Neural progenitor cell (in vitro differentiated cells): ENCODE results near the gene SPRY1. TPM values are rescaled to one million over a fixed set of nuclear protein-coding genes. Genes with fewer than 3 reads are reported as not detected.

Source experiments
- DNase-seq: peaks from one replicate; pipeline ENCODE4 v3.0.0-alpha.2; 2016; ENCODE audit warnings: low spot score
- H2AFZ ChIP-seq: fragments of 200-600 bp; sonication (generic); replicated peaks from 2 replicates; pipeline ENCODE4 v1.6.1; 2016; ENCODE audit warnings: antibody characterized with exemption
- H3F3A ChIP-seq: fragments of 200-600 bp; sonication (generic); 2 replicates; pipeline ENCODE4 v1.6.1; 2016; ENCODE audit warnings: antibody characterized with exemption, low read depth
- H3K27ac ChIP-seq: fragments of 200-600 bp; sonication (generic); 2 replicates; pipeline ENCODE4 v1.5.1; 2016; ENCODE audit warnings: mild to moderate bottlenecking
- H3K27me3 ChIP-seq: fragments of 200-600 bp; sonication (generic); 2 replicates; pipeline ENCODE4 v1.6.1; 2016; ENCODE audit warnings: mild to moderate bottlenecking, moderate library complexity
- H3K36me3 ChIP-seq: fragments of 200-600 bp; sonication (generic); 2 replicates; pipeline ENCODE4 v1.5.1; 2016
- H3K4me1 ChIP-seq: fragments of 200-600 bp; sonication (generic); 2 replicates; pipeline ENCODE4 v1.6.1; 2016; ENCODE audit warnings: mixed run types
- H3K4me2 ChIP-seq: fragments of 200-600 bp; sonication (generic); 2 replicates; pipeline ENCODE4 v1.6.1; 2016
- H3K4me3 ChIP-seq: fragments of 200-600 bp; sonication (generic); 2 replicates; pipeline ENCODE4 v1.5.1; 2016
- H3K79me2 ChIP-seq: fragments of 200-600 bp; sonication (generic); 2 replicates; pipeline ENCODE4 v1.6.1; 2016; ENCODE audit warnings: low read depth
- H3K9ac ChIP-seq: fragments of 200-600 bp; sonication (generic); 2 replicates; pipeline ENCODE4 v1.6.1; 2016
- H3K9me3 ChIP-seq: fragments of 200-600 bp; sonication (generic); 2 replicates; pipeline ENCODE4 v1.5.1; 2016; ENCODE audit warnings: low read depth
- H4K20me1 ChIP-seq: fragments of 200-600 bp; sonication (generic); 2 replicates; pipeline ENCODE4 v1.6.1; 2016; ENCODE audit warnings: low read depth
- H3K27ac Mint-ChIP-seq: 3 replicates; pipeline ENCODE4 v1.8.0; 2021; ENCODE audit warnings: mixed read lengths
- H3K27me3 Mint-ChIP-seq: 2 replicates; pipeline ENCODE4 v1.8.0; 2022; ENCODE audit warnings: low read depth, mild to moderate bottlenecking, inconsistent platforms, moderate library complexity, mixed read lengths; ENCODE audit not compliant: insufficient read depth
- H3K36me3 Mint-ChIP-seq: 3 replicates; pipeline ENCODE4 v1.8.0; 2021; ENCODE audit warnings: mixed read lengths
- H3K4me1 Mint-ChIP-seq: 3 replicates; pipeline ENCODE4 v1.8.0; 2021; ENCODE audit warnings: mixed read lengths
- H3K4me3 Mint-ChIP-seq: 3 replicates; pipeline ENCODE4 v1.8.0; 2021; ENCODE audit warnings: mild to moderate bottlenecking, moderate library complexity, mixed read lengths
- H3K9me3 Mint-ChIP-seq: 3 replicates; pipeline ENCODE4 v1.8.0; 2020; ENCODE audit warnings: mixed read lengths
- CTCF ChIP-seq: fragments of 200-600 bp; sonication (generic); IDR thresholded peaks from 2 replicates; pipeline ENCODE4 v1.5.1; 2017; ENCODE audit warnings: antibody characterized with exemption, mild to moderate bottlenecking
- EZH2 ChIP-seq: fragments of 200-600 bp; sonication (generic); IDR thresholded peaks from 2 replicates; pipeline ENCODE4 v1.6.1; 2017; ENCODE audit warnings: antibody characterized with exemption, mild to moderate bottlenecking, moderate library complexity
- EZH2phosphoT487 ChIP-seq: fragments of 200-600 bp; sonication (generic); IDR thresholded peaks from 2 replicates; pipeline ENCODE4 v1.6.1; 2017; ENCODE audit warnings: antibody characterized with exemption
- total RNA-seq: library from RNA; depleted of rRNA; stranded (reverse); fragments of >200 nt; gene quantifications from 2 replicates; pipeline ENCODE4 v1.2.3, GENCODE V29; 2015; ENCODE audit warnings: low replicate concordance

Gene SPRY1
- total RNA-seq, 1 donor from 2014 or later: 35.9 TPM

DNA sequence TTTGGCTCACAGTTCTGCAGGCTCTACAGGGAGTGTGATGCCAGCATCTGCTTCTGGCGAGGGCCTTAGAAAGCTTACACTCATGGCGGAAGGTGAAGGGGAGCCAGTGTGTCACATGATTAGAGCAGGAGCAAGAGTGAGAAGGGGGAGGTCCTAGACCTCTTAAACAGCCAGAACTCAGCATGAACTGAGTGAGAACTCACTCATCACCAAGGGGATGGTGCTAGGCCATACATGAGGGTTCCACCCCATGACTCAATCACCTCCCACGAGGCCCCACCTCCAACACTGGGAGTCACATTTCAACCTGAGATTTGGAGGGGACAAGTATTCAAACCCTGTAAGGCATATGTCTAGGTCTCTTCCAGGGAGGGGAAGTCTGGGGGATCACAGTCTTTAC lies 33.4 kb downstream of the SPRY1 start:
- no peak overlapping the region for H3K4me3 ChIP-seq

GRCh38 chr4:123430501-123430900 lies 33.9 kb downstream of the SPRY1 start:
- Histone ChIP-seq H2AFZ (no peak overlapping the region), H3K27ac (no peak overlapping the region), H3K9ac (no peak overlapping the region), H3K79me2 (no peaks in the 10 kb centered on the region), H3K4me1 (no peaks in the 10 kb centered on the region), H3F3A (no peaks in the 10 kb centered on the region), H3K4me3 (no peak overlapping the region), H3K9me3 (peaks cover 7% of the 10 kb centered on the region), H4K20me1 (no peaks in the 10 kb centered on the region), H3K36me3 (no peaks in the 10 kb centered on the region), H3K4me2 (no peak overlapping the region), H3K27me3 (no peaks in the 10 kb centered on the region)
- Mint-ChIP-seq H3K27ac (no peak overlapping the region), H3K36me3 (peaks cover 51% of the 10 kb centered on the region), H3K4me1 (no peaks in the 10 kb centered on the region), H3K9me3 (peaks cover 74% of the 10 kb centered on the region), H3K4me3 (no peak overlapping the region), H3K27me3 (peaks cover 6% of the 10 kb centered on the region)
- TF ChIP-seq EZH2phosphoT487: no peak
- no peak for TF ChIP-seq EZH2
- TF ChIP-seq CTCF: no peak
- no peak for DNase-seq

More for the DNA sequence above, 33.4 kb downstream of the SPRY1 start:
- TF ChIP-seq EZH2: no peak
- TF ChIP-seq CTCF: no peak
- no peak for TF ChIP-seq EZH2phosphoT487
- peaks cover 7% of the 10 kb centered on the region for H3K9me3 ChIP-seq
- peaks cover 54% of the 10 kb centered on the region for H3K36me3 Mint-ChIP-seq
- peaks cover 77% of the 10 kb centered on the region for H3K9me3 Mint-ChIP-seq
- no peak overlapping the region for H3K9ac ChIP-seq
- no peak overlapping the region for H3K4me2 ChIP-seq
- H3K79me2 ChIP-seq: no peaks in the 10 kb centered on the region
- no peak overlapping the region for H3K27ac ChIP-seq
- no peak overlapping the region for H3K27ac Mint-ChIP-seq
- H3K4me3 Mint-ChIP-seq: no peak overlapping the region
- H3K36me3 ChIP-seq: no peaks in the 10 kb centered on the region
- H3K4me1 Mint-ChIP-seq: no peaks in the 10 kb centered on the region
- no peaks in the 10 kb centered on the region for H3F3A ChIP-seq
- no peaks in the 10 kb centered on the region for H3K27me3 ChIP-seq
- DNase-seq: no peak
- H3K27me3 Mint-ChIP-seq: peaks cover 6% of the 10 kb centered on the region
- no peaks in the 10 kb centered on the region for H3K4me1 ChIP-seq
- no peak overlapping the region for H2AFZ ChIP-seq
- H4K20me1 ChIP-seq: no peaks in the 10 kb centered on the region

DNA sequence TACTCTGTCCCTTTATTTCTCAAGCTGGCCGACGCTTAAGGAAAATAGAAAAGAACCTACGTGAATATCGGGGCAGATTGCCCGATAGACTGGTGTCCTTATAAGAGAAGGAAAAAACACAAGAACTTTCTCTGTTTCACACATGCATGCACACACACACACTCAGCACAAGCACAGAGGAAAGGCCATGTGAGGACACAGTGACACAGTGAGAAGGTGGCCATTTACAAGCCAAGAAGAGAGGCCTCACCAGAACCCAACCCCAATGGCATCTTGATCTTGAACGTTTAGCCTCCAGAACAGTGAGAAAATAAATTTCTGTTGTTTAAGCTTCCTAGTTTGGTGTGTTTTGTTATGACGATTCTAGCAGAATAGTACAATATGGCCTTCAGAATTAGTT lies 37.0 kb downstream of the SPRY1 start:
- peaks cover 40% of the 10 kb centered on the region for H3K36me3 Mint-ChIP-seq
- H3K9me3 Mint-ChIP-seq: peaks cover 58% of the 10 kb centered on the region
- no peaks in the 10 kb centered on the region for H3K4me1 Mint-ChIP-seq
- H3K4me2 ChIP-seq: no peak overlapping the region
- H3K4me3 ChIP-seq: no peak overlapping the region
- no peaks in the 10 kb centered on the region for H4K20me1 ChIP-seq
- H3K9me3 ChIP-seq: no peaks in the 10 kb centered on the region
- peak overlapping the region; percentile 39 for H3K27ac Mint-ChIP-seq
- H3K27me3 ChIP-seq: no peaks in the 10 kb centered on the region
- no peak overlapping the region for H2AFZ ChIP-seq
- H3K9ac ChIP-seq: no peak overlapping the region
- no peaks in the 10 kb centered on the region for H3K79me2 ChIP-seq
- H3K27ac ChIP-seq: no peak overlapping the region
- H3K27me3 Mint-ChIP-seq: peaks cover 6% of the 10 kb centered on the region
- DNase-seq: no peak
- no peaks in the 10 kb centered on the region for H3K36me3 ChIP-seq
- H3F3A ChIP-seq: no peaks in the 10 kb centered on the region
- no peak overlapping the region for H3K4me3 Mint-ChIP-seq
- TF ChIP-seq CTCF (no peak), EZH2phosphoT487 (no peak), EZH2 (no peak)
- H3K4me1 ChIP-seq: peaks cover 6% of the 10 kb centered on the region
